Chondrocyte (in vitro differentiated cells): ENCODE results near the gene MME. TPM values are rescaled to one million over a fixed set of nuclear protein-coding genes. Genes with fewer than 3 reads are reported as not detected.

Experiments used
- DNase-seq: peaks from one replicate; pipeline ENCODE4 v3.0.0; 2021; ENCODE audit warnings: mixed read lengths, low spot score
- H3K27ac Mint-ChIP-seq: one replicate; pipeline ENCODE4 v1.8.0; 2021; ENCODE audit warnings: mild to moderate bottlenecking, moderate library complexity, mixed read lengths; ENCODE audit not compliant: unreplicated experiment
- H3K27me3 Mint-ChIP-seq: 2 replicates; pipeline ENCODE4 v1.8.0; 2021; ENCODE audit warnings: low read depth, mixed read lengths
- H3K36me3 Mint-ChIP-seq: 2 replicates; pipeline ENCODE4 v1.8.0; 2021; ENCODE audit warnings: low read depth, mixed read lengths
- H3K4me1 Mint-ChIP-seq: 2 replicates; pipeline ENCODE4 v1.8.0; 2021; ENCODE audit warnings: low read depth, mild to moderate bottlenecking, mixed read lengths
- H3K4me3 Mint-ChIP-seq: one replicate; pipeline ENCODE4 v1.8.0; 2021; ENCODE audit warnings: mild to moderate bottlenecking, moderate library complexity, mixed read lengths; ENCODE audit not compliant: unreplicated experiment
- H3K9me3 Mint-ChIP-seq: 2 replicates; pipeline ENCODE4 v1.8.0; 2021; ENCODE audit warnings: low read depth, mixed read lengths
- total RNA-seq: library from RNA; stranded (reverse); gene quantifications from 3 replicates; pipeline ENCODE4 v1.2.1, GENCODE V29; 2021
- TF ChIP-seq, protein P1 (sequence below): fragments of 200-600 bp; sonication (generic); IDR thresholded peaks from 2 replicates; pipeline ENCODE4 v1.5.0; 2021; ENCODE audit warnings: antibody characterized with exemption, mild to moderate bottlenecking, moderate library complexity

The MME gene
- total RNA-seq, 1 donor from 2014 or later = 2.5 TPM

DNA sequence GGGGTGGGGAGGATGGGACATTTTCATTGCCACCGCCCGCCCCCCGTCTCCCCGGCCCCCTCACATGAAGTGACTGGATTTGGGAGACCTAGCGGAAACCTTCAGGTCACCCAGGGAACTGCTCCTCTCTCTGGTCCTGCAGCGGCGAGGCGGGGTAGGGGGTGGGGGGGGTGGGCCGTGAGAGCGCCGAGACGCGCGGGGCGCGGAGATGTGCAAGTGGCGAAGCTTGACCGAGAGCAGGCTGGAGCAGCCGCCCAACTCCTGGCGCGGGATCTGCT, 712 bp upstream of the MME start:
- Mint-ChIP-seq H3K27me3 (peaks cover 33% of the 10 kb centered on the region), H3K4me1 (peaks cover 19% of the 10 kb centered on the region), H3K9me3 (peaks cover 9% of the 10 kb centered on the region), H3K27ac (no peak overlapping the region), H3K4me3 (peak overlapping the region; percentile 65), H3K36me3 (no peaks in the 10 kb centered on the region)
- TF ChIP-seq, protein P1, sequence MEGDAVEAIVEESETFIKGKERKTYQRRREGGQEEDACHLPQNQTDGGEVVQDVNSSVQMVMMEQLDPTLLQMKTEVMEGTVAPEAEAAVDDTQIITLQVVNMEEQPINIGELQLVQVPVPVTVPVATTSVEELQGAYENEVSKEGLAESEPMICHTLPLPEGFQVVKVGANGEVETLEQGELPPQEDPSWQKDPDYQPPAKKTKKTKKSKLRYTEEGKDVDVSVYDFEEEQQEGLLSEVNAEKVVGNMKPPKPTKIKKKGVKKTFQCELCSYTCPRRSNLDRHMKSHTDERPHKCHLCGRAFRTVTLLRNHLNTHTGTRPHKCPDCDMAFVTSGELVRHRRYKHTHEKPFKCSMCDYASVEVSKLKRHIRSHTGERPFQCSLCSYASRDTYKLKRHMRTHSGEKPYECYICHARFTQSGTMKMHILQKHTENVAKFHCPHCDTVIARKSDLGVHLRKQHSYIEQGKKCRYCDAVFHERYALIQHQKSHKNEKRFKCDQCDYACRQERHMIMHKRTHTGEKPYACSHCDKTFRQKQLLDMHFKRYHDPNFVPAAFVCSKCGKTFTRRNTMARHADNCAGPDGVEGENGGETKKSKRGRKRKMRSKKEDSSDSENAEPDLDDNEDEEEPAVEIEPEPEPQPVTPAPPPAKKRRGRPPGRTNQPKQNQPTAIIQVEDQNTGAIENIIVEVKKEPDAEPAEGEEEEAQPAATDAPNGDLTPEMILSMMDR = peak; percentile 43
- no peak for DNase-seq

- Mint-ChIP-seq H3K4me1 (peaks cover 19% of the 10 kb centered on the region), H3K27me3 (peaks cover 33% of the 10 kb centered on the region), H3K27ac (no peak overlapping the region), H3K9me3 (peaks cover 3% of the 10 kb centered on the region), H3K36me3 (no peaks in the 10 kb centered on the region), H3K4me3 (peak overlapping the region; percentile 65)
- TF ChIP-seq, protein P1 = no peak
- DNase-seq = no peak
These were observed 573 bp downstream of the MME start for GRCh38 chr3:155080692-155081091.

- Mint-ChIP-seq H3K27ac (no peak overlapping the region), H3K27me3 (peaks cover 29% of the 10 kb centered on the region), H3K36me3 (no peaks in the 10 kb centered on the region), H3K4me3 (no peak overlapping the region), H3K9me3 (no peaks in the 10 kb centered on the region), H3K4me1 (peaks cover 19% of the 10 kb centered on the region)
- no peak for DNase-seq
- TF ChIP-seq, protein P1 = no peak
These were observed 3.3 kb downstream of the MME start for GRCh38 chr3:155083313-155083905.

DNA sequence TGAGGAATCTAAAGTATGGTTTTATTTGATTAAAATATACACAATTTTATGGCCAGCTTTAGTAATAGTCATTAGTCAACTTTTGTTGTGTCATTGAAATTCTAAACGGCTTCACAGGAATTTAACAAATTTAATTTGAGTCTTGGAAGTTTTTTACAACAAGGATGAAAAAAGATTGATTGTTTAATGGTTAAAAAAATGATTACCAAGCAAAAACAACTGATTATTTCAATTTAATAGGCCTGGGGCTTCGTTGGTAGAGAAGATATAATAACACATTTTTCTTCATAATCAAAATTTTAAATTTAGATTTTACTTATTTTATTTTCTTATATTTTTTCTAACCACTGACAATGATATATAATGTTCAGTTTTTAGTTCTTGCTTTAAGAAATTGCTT, 4.4 kb downstream of the MME start:
- Mint-ChIP-seq H3K27ac (no peak overlapping the region), H3K4me3 (no peak overlapping the region), H3K36me3 (no peaks in the 10 kb centered on the region), H3K4me1 (peaks cover 13% of the 10 kb centered on the region), H3K9me3 (no peaks in the 10 kb centered on the region), H3K27me3 (peaks cover 23% of the 10 kb centered on the region)
- no peak for DNase-seq
- TF ChIP-seq, protein P1 = no peak

DNA sequence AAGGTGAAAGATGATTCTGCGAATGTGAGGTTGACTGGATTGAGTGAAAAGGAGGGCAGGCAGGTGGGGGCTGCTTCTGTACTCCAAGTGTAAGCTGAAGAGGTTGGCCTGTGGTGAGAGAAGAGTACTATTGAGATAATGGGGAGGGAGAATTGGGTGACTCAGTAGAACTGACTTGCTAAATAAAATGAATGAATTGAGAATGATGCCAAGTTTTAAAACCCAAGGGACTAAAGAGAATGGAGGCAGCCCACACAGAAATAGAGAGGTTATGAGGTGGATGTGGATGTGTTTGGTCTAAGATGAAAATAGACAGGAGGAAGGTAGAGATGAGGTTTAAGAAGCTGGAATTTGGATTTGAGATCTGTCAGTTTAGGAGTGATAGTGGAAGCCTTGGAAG, 5.9 kb downstream of the MME start:
- Mint-ChIP-seq H3K9me3 (no peaks in the 10 kb centered on the region), H3K4me3 (no peak overlapping the region), H3K36me3 (no peaks in the 10 kb centered on the region), H3K27me3 (peaks cover 13% of the 10 kb centered on the region), H3K27ac (no peak overlapping the region), H3K4me1 (no peaks in the 10 kb centered on the region)
- no peak for DNase-seq
- TF ChIP-seq, protein P1 = no peak
